Lung (tissue), 12 donors: ENCODE results near the gene CDH13. TPM values are rescaled to one million over a fixed set of nuclear protein-coding genes. Genes with fewer than 3 reads are reported as not detected.

ENCODE experiments used
- ATAC-seq: fragments of 200-7000 bp; cut with Tn5 transposase; one replicate; pipeline ENCODE4 v1.9.1; 2020; ENCODE audit warnings: moderate number of reproducible peaks; ENCODE audit not compliant: insufficient read depth, low FRiP score
- DNase-seq, 3 donors: peaks; one replicate each; pipeline ENCODE4 v3.0.0-alpha.2; 2013 to 2017
- H3K27ac ChIP-seq, 2 donors: one replicate each; pipeline ENCODE4 v1.5.1; 2013; ENCODE audit warnings: mild to moderate bottlenecking in 2 of 2, moderate library complexity in 2 of 2, control low read depth in 1 of 2, inconsistent platforms in 1 of 2, low read depth in 1 of 2, low read length in 1 of 2
- H3K27me3 ChIP-seq, 3 donors: one replicate each; pipeline ENCODE4 v1.5.1; 2013; ENCODE audit warnings: low read length in 2 of 3; ENCODE audit not compliant: control insufficient read depth in 3 of 3, insufficient read depth in 3 of 3
- H3K36me3 ChIP-seq, 4 donors: one replicate each; pipeline ENCODE4 v1.5.1; 2013; ENCODE audit warnings: low read length in 4 of 4, mild to moderate bottlenecking in 1 of 4, moderate library complexity in 1 of 4; ENCODE audit not compliant: control insufficient read depth in 4 of 4, insufficient read depth in 4 of 4
- H3K4me1 ChIP-seq, 5 donors: one replicate each; pipeline ENCODE4 v1.5.1; 2013; ENCODE audit warnings: low read length in 5 of 5, mild to moderate bottlenecking in 2 of 5, moderate library complexity in 1 of 5; ENCODE audit not compliant: control insufficient read depth in 5 of 5, insufficient read depth in 5 of 5
- H3K4me3 ChIP-seq: one replicate; pipeline ENCODE4 v1.5.1; 2013; ENCODE audit warnings: mild to moderate bottlenecking, control low read depth, moderate library complexity
- H3K9ac ChIP-seq, 2 donors: one replicate each; pipeline ENCODE4 v1.5.1; 2013; ENCODE audit warnings: low read length in 2 of 2, control low read depth in 1 of 2; ENCODE audit not compliant: insufficient read depth in 1 of 2
- H3K9me3 ChIP-seq, 4 donors: one replicate each; pipeline ENCODE4 v1.5.1; 2013; ENCODE audit warnings: low read length in 3 of 4, mild to moderate bottlenecking in 1 of 4, moderate library complexity in 1 of 4; ENCODE audit not compliant: control insufficient read depth in 4 of 4, insufficient read depth in 3 of 4
- WGBS, 2 donors: extraction: QIAGEN DNeasy Blood & Tissue Kit; methylation state at CpG; one replicate each; pipeline ENCODE4 v1.1.7; 2013; 5-methylcytosine and 5-hydroxymethylcytosine counted together
- polyA plus RNA-seq, 2 donors: library from polyadenylated mRNA; stranded (reverse); fragments of 200-250 nt; gene quantifications; one replicate each; pipeline ENCODE4 v1.2.1, GENCODE V29; 2013
- total RNA-seq, 2 donors: library from RNA; depleted of rRNA in 1 of 2; stranded (reverse); fragments of >200 nt in 1 of 2; gene quantifications; one replicate each; pipeline ENCODE4 v1.2.1, GENCODE V29; 2014 to 2021
- TF ChIP-seq, protein P1 (sequence below): IDR thresholded peaks from 2 replicates; pipeline ENCODE4 v1.5.1; 2012; ENCODE audit warnings: mild to moderate bottlenecking; ENCODE audit errors: control extremely low read depth, extremely low read depth
- donor health status: control.
- donor health status: control.
- donor health status: Bipolar disorder and iron deficiency.
- donor health status: healthy.
- donor health status: DM: yes; HTN: yes; CAD: no.

The CDH13 gene
- total and polyA plus RNA-seq, 4 donors: 2.1 to 12.3 (median 7.3) TPM

- H3K4me3 ChIP-seq: no peak overlapping the region
- no peaks in the 10 kb centered on the region for H3K27me3 ChIP-seq
- H3K9me3 ChIP-seq: no peaks in the 10 kb centered on the region
- WGBS, 2 donors: 28 to 34% methylated on average over 3 of the region's 3 CpGs
- no peak overlapping the region for H3K27ac ChIP-seq
- H3K9ac ChIP-seq: no peak overlapping the region
- ATAC-seq (no peak), DNase-seq (peak in 1 of 3 donors; percentile 25)
- TF ChIP-seq, protein P1, sequence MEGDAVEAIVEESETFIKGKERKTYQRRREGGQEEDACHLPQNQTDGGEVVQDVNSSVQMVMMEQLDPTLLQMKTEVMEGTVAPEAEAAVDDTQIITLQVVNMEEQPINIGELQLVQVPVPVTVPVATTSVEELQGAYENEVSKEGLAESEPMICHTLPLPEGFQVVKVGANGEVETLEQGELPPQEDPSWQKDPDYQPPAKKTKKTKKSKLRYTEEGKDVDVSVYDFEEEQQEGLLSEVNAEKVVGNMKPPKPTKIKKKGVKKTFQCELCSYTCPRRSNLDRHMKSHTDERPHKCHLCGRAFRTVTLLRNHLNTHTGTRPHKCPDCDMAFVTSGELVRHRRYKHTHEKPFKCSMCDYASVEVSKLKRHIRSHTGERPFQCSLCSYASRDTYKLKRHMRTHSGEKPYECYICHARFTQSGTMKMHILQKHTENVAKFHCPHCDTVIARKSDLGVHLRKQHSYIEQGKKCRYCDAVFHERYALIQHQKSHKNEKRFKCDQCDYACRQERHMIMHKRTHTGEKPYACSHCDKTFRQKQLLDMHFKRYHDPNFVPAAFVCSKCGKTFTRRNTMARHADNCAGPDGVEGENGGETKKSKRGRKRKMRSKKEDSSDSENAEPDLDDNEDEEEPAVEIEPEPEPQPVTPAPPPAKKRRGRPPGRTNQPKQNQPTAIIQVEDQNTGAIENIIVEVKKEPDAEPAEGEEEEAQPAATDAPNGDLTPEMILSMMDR: no peak
- no peaks in the 10 kb centered on the region for H3K36me3 ChIP-seq
- peaks cover 0 to 8% (median 0%) of the 10 kb centered on the region in 5 donors for H3K4me1 ChIP-seq
These were observed 123.3 kb downstream of the CDH13 start for GRCh38 chr16:82750068-82750467.

GRCh38 chr16:82751020-82751419 lies 124.3 kb downstream of the CDH13 start:
- no peak overlapping the region for H3K4me3 ChIP-seq
- no peaks in the 10 kb centered on the region for H3K27me3 ChIP-seq
- no peak overlapping the region for H3K27ac ChIP-seq
- H3K9ac ChIP-seq: no peak overlapping the region
- peaks cover 0 to 15% (median 3%) of the 10 kb centered on the region in 5 donors for H3K4me1 ChIP-seq
- DNase-seq (no peak), ATAC-seq (no peak)
- TF ChIP-seq, protein P1: no peak
- WGBS, 2 donors: 87 to 94% methylated on average over 2 of the region's 2 CpGs
- no peaks in the 10 kb centered on the region for H3K36me3 ChIP-seq
- H3K9me3 ChIP-seq: no peaks in the 10 kb centered on the region

DNA sequence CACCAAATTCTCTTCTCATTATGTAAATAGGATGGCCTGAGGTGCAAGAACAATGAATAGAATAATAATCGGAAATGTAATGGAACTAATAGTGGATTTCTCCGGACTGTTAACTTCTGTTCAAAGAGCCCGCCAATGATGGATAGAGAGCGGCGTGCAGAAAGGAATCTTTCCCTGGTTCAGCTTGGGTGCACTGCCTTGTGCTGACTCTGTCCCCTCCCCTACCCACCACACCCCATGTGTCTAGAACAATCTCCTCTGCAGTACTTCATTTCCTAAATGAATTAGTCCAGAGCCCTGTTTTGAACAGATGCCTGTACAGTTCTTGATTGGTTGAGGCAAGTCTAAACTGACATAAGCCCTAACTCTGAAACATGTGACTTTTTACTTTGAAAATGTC lies 125.4 kb downstream of the CDH13 start:
- Histone ChIP-seq H3K36me3 (no peaks in the 10 kb centered on the region), H3K27me3 (no peaks in the 10 kb centered on the region), H3K4me3 (no peak overlapping the region), H3K9me3 (no peaks in the 10 kb centered on the region), H3K4me1 (peaks cover 0 to 24% (median 3%) of the 10 kb centered on the region in 5 donors), H3K9ac (no peak overlapping the region), H3K27ac (no peak overlapping the region)
- ATAC-seq (no peak), DNase-seq (no peak)
- TF ChIP-seq, protein P1: no peak
- 92 to 96% methylated on average over 5 of the region's 5 CpGs for WGBS, 2 donors

GRCh38 chr16:82753821-82754220 lies 127.1 kb downstream of the CDH13 start:
- DNase-seq: no peak
- H3K36me3 ChIP-seq: no peaks in the 10 kb centered on the region
- WGBS, 2 donors: 97% methylated on average over 4 of the region's 4 CpGs
- H3K9ac ChIP-seq: no peak overlapping the region
- no peak overlapping the region for H3K27ac ChIP-seq
- H3K4me3 ChIP-seq: no peak overlapping the region
- no peaks in the 10 kb centered on the region for H3K9me3 ChIP-seq
- no peak for ATAC-seq
- H3K27me3 ChIP-seq: no peaks in the 10 kb centered on the region
- TF ChIP-seq, protein P1: no peak
- H3K4me1 ChIP-seq: peaks cover 0 to 24% (median 3%) of the 10 kb centered on the region in 5 donors
